IMR-90 (cell line): Measurements from ENCODE around the gene MOB1B. TPM values are rescaled to one million over a fixed set of nuclear protein-coding genes. Genes with fewer than 3 reads are reported as not detected.

Experiments
- ATAC-seq: fragments of 200-7000 bp; cut with Tn5 transposase; 2 replicates; pipeline ENCODE4 v1.9.1; 2020; ENCODE audit warnings: low read depth, mild to moderate bottlenecking, moderate library complexity
- BruUV-seq: library from RNA; stranded (reverse); fragments of 400-500 nt; replicated peaks from 2 replicates; lab custom pipeline; 2021; lab: Mats Ljungman, UMichigan
- CTCF ChIA-PET: fragments of 300-600 bp; formaldehyde crosslinking; extraction: SDS; loops from one replicate; lab custom pipeline; 2021; ENCODE audit warnings: antibody characterized with exemption; lab: Yijun Ruan, JAX
- POLR2A ChIA-PET: fragments of 300-600 bp; sonication (Branson Sonifier 250); formaldehyde crosslinking; loops from one replicate; lab custom pipeline; 2022; ENCODE audit warnings: antibody characterized with exemption; ENCODE audit not compliant: unreplicated experiment; lab: Charles Lee
- DNase-seq: peaks from one replicate; pipeline ENCODE4 v3.0.0; 2013
- H2AFZ ChIP-seq: replicated peaks from 2 replicates; pipeline ENCODE3; 2013; ENCODE audit warnings: low read length, mild to moderate bottlenecking; ENCODE audit not compliant: poor library complexity
- H2AK5ac ChIP-seq: 2 replicates; pipeline ENCODE4 v1.6.1; 2013; ENCODE audit warnings: low read depth, low read length, inconsistent platforms
- H2AK9ac ChIP-seq: replicated peaks from 2 replicates; pipeline ENCODE3; 2013; ENCODE audit warnings: mild to moderate bottlenecking, low read depth, low read length, moderate library complexity; ENCODE audit not compliant: poor library complexity
- H2BK120ac ChIP-seq: 2 replicates; pipeline ENCODE4 v1.6.1; 2013; ENCODE audit warnings: low read depth, low read length, inconsistent platforms
- H2BK15ac ChIP-seq: 3 replicates; pipeline ENCODE4 v1.6.1; 2013; ENCODE audit warnings: low read depth, low read length, inconsistent platforms
- H2BK20ac ChIP-seq: 2 replicates; pipeline ENCODE4 v1.6.1; 2013; ENCODE audit warnings: low read depth, mild to moderate bottlenecking, inconsistent platforms, low read length, moderate library complexity
- H2BK5ac ChIP-seq: 2 replicates; pipeline ENCODE4 v1.6.1; 2013; ENCODE audit warnings: mild to moderate bottlenecking, low read depth, low read length, inconsistent platforms; ENCODE audit not compliant: poor library complexity, severe bottlenecking
- H3K14ac ChIP-seq: replicated peaks from 2 replicates; pipeline ENCODE4 v1.6.1; 2013; ENCODE audit warnings: low read depth, low read length, inconsistent platforms
- H3K18ac ChIP-seq: 2 replicates; pipeline ENCODE4 v1.6.1; 2013; ENCODE audit warnings: low read depth, low read length, control low read depth
- H3K23ac ChIP-seq: 2 replicates; pipeline ENCODE4 v1.6.1; 2013; ENCODE audit warnings: low read depth, low read length, inconsistent platforms
- H3K27ac ChIP-seq: 2 replicates; pipeline ENCODE4 v1.5.1; 2013; ENCODE audit warnings: mild to moderate bottlenecking, control low read depth, low read length; ENCODE audit not compliant: insufficient read depth
- H3K27me3 ChIP-seq: 2 replicates; pipeline ENCODE4 v1.6.1; 2013; ENCODE audit warnings: low read length; ENCODE audit not compliant: control insufficient read depth, insufficient read depth
- H3K36me3 ChIP-seq: 2 replicates; pipeline ENCODE4 v1.6.1; 2013; ENCODE audit warnings: low read length, mixed read lengths; ENCODE audit not compliant: control insufficient read depth, insufficient read depth
- H3K4ac ChIP-seq: 2 replicates; pipeline ENCODE4 v1.6.1; 2013; ENCODE audit warnings: low read depth, low read length, inconsistent platforms
- H3K4me1 ChIP-seq: 2 replicates; pipeline ENCODE4 v1.6.1; 2013; ENCODE audit warnings: low read length, mixed read lengths; ENCODE audit not compliant: control insufficient read depth, insufficient read depth
- H3K4me2 ChIP-seq: 2 replicates; pipeline ENCODE4 v1.6.1; 2013; ENCODE audit warnings: low read depth, mild to moderate bottlenecking, control low read depth, low read length, moderate library complexity
- H3K4me3 ChIP-seq: 2 replicates; pipeline ENCODE4 v1.5.1; 2013; ENCODE audit warnings: low read depth, mild to moderate bottlenecking, control low read depth, low read length, moderate library complexity; ENCODE audit not compliant: insufficient read depth
- H3K56ac ChIP-seq: 2 replicates; pipeline ENCODE4 v1.6.1; 2013; ENCODE audit warnings: low read length, inconsistent platforms; ENCODE audit not compliant: insufficient read depth; ENCODE audit errors: extremely low read depth
- H3K79me1 ChIP-seq, 2 experiments: 2 replicates each; pipeline ENCODE4 v1.6.1; 2013; ENCODE audit warnings: low read length in 2 of 2, inconsistent platforms in 1 of 2, low read depth in 1 of 2
- H3K9ac ChIP-seq: 2 replicates; pipeline ENCODE4 v1.6.1; 2013; ENCODE audit warnings: low read depth, low read length, control low read depth
- H3K9me1 ChIP-seq: 2 replicates; pipeline ENCODE4 v1.6.1; 2013; ENCODE audit warnings: low read length, inconsistent platforms; ENCODE audit not compliant: insufficient read depth
- H3K9me3 ChIP-seq: 2 replicates; pipeline ENCODE4 v1.6.1; 2013; ENCODE audit warnings: low read length; ENCODE audit not compliant: control insufficient read depth, insufficient read depth
- H4K20me1 ChIP-seq: 2 replicates; pipeline ENCODE4 v1.6.1; 2013; ENCODE audit warnings: low read length, inconsistent platforms; ENCODE audit not compliant: insufficient read depth
- H4K5ac ChIP-seq: 2 replicates; pipeline ENCODE4 v1.6.1; 2013; ENCODE audit warnings: mild to moderate bottlenecking, low read depth, low read length, control low read depth
- H4K8ac ChIP-seq, 2 experiments: 2 replicates each; pipeline ENCODE4 v1.6.1; 2013; ENCODE audit warnings: low read depth in 2 of 2, low read length in 2 of 2, control low read depth in 1 of 2, inconsistent platforms in 1 of 2
- H4K91ac ChIP-seq: 2 replicates; pipeline ENCODE4 v1.6.1; 2013; ENCODE audit warnings: low read depth, low read length, inconsistent platforms; ENCODE audit not compliant: insufficient read depth
- BHLHE40 ChIP-seq: fragments of 150-350 bp; IDR thresholded peaks from 2 replicates; pipeline ENCODE4 v1.6.1; 2016; ENCODE audit warnings: mild to moderate bottlenecking, low read depth, low read length
- CEBPB ChIP-seq: IDR thresholded peaks from 2 replicates; pipeline ENCODE4 v1.6.1; 2012; ENCODE audit warnings: low read depth, low read length, improper control_type of control experiment
- CHD1 ChIP-seq: IDR thresholded peaks from 2 replicates; pipeline ENCODE4 v1.6.1; 2012; ENCODE audit warnings: low read depth, low read length, improper control_type of control experiment
- FOS ChIP-seq: fragments of 150-350 bp; IDR thresholded peaks from 2 replicates; pipeline ENCODE4 v1.6.1; 2016; ENCODE audit warnings: low read depth, low read length
- MAFK ChIP-seq: IDR thresholded peaks from 2 replicates; pipeline ENCODE4 v1.6.1; 2012; ENCODE audit warnings: low read depth, low read length, improper control_type of control experiment
- MXI1 ChIP-seq: IDR thresholded peaks from 2 replicates; pipeline ENCODE4 v1.6.1; 2012; ENCODE audit warnings: low read depth, mild to moderate bottlenecking, low read length, moderate library complexity, borderline replicate concordance
- POLR2A ChIP-seq: IDR thresholded peaks from 2 replicates; pipeline ENCODE4 v1.6.1; 2012; ENCODE audit warnings: mild to moderate bottlenecking, low read depth, low read length
- RAD21 ChIP-seq: IDR thresholded peaks from 2 replicates; pipeline ENCODE4 v1.6.1; 2012; ENCODE audit warnings: low read length, improper control_type of control experiment
- RCOR1 ChIP-seq: IDR thresholded peaks from 2 replicates; pipeline ENCODE4 v1.6.1; 2012; ENCODE audit warnings: mild to moderate bottlenecking, low read length, improper control_type of control experiment; ENCODE audit not compliant: insufficient replicate concordance
- SMC3 ChIP-seq: fragments of 150-350 bp; IDR thresholded peaks from 2 replicates; pipeline ENCODE4 v1.6.1; 2016; ENCODE audit warnings: low read depth, mild to moderate bottlenecking, antibody characterized with exemption, low read length, moderate library complexity
- WGBS, 2 experiments: methylation state at CpG; one replicate each; pipeline versions ENCODE4 v1.1.5 to v1.1.7; 2013; ENCODE audit warnings: missing lambda C conversion rate in 2 of 2; ENCODE audit not compliant: insufficient read length in 1 of 2; ENCODE audit errors: extremely low coverage in 2 of 2; 5-methylcytosine and 5-hydroxymethylcytosine counted together
- dilution Hi-C: fragments of 300-500 bp; cut with HindIII; formaldehyde crosslinking; loops from one replicate; pipeline ENCODE4 v1.14.3; 2018; ENCODE audit warnings: low sequenced_read_pairs; ENCODE audit not compliant: unreplicated experiment
- in situ Hi-C: fragments of 300-500 bp; cut with MboI; formaldehyde crosslinking; loops from 3 replicates; pipeline ENCODE4 v1.14.3; 2019; ENCODE audit warnings: low sequenced_read_pairs, inconsistent platforms, mixed read lengths
- intact Hi-C: fragments of 100-400 bp; cut with micrococcal nuclease; formaldehyde crosslinking; loops from 2 replicates; pipeline ENCODE4 v1.10.0; 2022
- polyA plus RNA-seq, 3 experiments: library from polyadenylated mRNA; depleted of rRNA; stranded (reverse); fragments of >200 nt; gene quantifications; 2 replicates each; pipeline ENCODE4 v1.2.3, GENCODE V29; 2012; ENCODE audit warnings: low replicate concordance in 1 of 3
- total RNA-seq: library from RNA; depleted of rRNA; stranded (reverse); fragments of >200 nt; gene quantifications from 2 replicates; pipeline ENCODE4 v1.2.3, GENCODE V29; 2012
- TF ChIP-seq, protein P1 (sequence below): conservative IDR thresholded peaks from 2 replicates; pipeline ENCODE4 v1.5.1; 2012; ENCODE audit warnings: mild to moderate bottlenecking, low read depth, low read length, improper control_type of control experiment
- TF ChIP-seq, protein P2 (sequence below): fragments of 150-350 bp; IDR thresholded peaks from 2 replicates; pipeline ENCODE4 v1.6.1; 2016; ENCODE audit warnings: low read depth, mild to moderate bottlenecking, low read length, moderate library complexity, borderline replicate concordance

Gene MOB1B
- total and polyA plus RNA-seq, 2 of the 4 experiments (the other 2 are of a cell fraction), result 5.7 to 6.8 TPM

DNA sequence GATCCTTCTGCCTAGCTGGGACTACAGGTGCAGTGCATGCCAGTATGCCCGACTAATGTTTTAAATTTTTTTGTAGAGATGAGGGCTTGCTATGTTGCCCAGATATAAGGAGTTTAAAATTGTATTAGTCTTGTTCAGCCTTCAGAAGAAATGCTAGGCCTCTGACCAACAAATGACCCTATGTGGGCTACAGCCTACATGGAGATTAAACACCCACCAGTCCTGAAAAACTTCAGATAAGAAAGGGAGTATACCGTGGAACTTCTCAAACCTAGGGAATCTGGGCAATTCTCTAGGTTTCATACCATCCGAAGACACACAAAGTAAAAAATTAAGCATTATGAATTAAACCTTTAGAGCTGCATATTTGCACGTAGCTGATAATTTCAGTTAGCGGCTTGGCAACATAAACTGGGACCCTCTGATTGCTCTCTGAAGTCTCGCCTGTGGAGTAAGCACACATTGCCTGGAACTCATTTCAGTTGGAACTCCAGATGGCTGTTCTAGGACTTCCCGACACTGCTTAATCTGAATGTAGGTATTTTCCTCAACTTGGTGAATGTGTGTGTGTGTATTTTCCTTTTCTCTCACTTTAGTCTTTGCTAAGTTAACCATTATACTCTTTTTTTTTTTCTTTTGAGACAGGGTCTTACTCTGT, 33.0 kb downstream of the MOB1B start:
- POLR2A ChIA-PET, result no interaction called here
- Histone ChIP-seq H4K20me1 (peaks cover 28% of the 10 kb centered on the region), H3K4ac (no peak overlapping the region), H3K4me1 (peaks cover 3% of the 10 kb centered on the region; the same call in 1 of the 2 replicates), H2BK5ac (no peak overlapping the region), H4K91ac (no peak overlapping the region), H4K8ac (peak overlapping the region in 1 of 2 experiments; percentile 52; a peak in 2 of 4 replicates), H3K9me3 (no peaks in the 10 kb centered on the region), H3K9me1 (peaks cover 10% of the 10 kb centered on the region), H2AK5ac (no peak overlapping the region; the same call in 1 of the 2 replicates), H2BK120ac (no peak overlapping the region), H3K27me3 (no peaks in the 10 kb centered on the region), H2BK15ac (no peak overlapping the region), H3K18ac (no peak overlapping the region), H3K14ac (peak overlapping the region; percentile 38; the same call in 1 of the 2 replicates), H3K79me1 (peaks cover 21 to 62% of the 10 kb centered on the region in 2 experiments), H3K27ac (no peak overlapping the region), H3K56ac (no peak overlapping the region), H2AK9ac (no peak overlapping the region), H3K9ac (no peak overlapping the region), H3K4me3 (no peak overlapping the region), H3K4me2 (no peak overlapping the region), H3K36me3 (no peaks in the 10 kb centered on the region), H4K5ac (no peak overlapping the region), H3K23ac (no peak overlapping the region), H2BK20ac (no peak overlapping the region), H2AFZ (no peak overlapping the region)
- in situ Hi-C loops (no loop called here), intact Hi-C loops (no loop called here), dilution Hi-C loops (no loop called here)
- no peak for TF ChIP-seq CHD1
- no peak for TF ChIP-seq CEBPB
- TF ChIP-seq FOS, result no peak
- no peak for TF ChIP-seq POLR2A
- no peak for TF ChIP-seq RCOR1
- no peak for TF ChIP-seq MAFK
- TF ChIP-seq, protein P1, sequence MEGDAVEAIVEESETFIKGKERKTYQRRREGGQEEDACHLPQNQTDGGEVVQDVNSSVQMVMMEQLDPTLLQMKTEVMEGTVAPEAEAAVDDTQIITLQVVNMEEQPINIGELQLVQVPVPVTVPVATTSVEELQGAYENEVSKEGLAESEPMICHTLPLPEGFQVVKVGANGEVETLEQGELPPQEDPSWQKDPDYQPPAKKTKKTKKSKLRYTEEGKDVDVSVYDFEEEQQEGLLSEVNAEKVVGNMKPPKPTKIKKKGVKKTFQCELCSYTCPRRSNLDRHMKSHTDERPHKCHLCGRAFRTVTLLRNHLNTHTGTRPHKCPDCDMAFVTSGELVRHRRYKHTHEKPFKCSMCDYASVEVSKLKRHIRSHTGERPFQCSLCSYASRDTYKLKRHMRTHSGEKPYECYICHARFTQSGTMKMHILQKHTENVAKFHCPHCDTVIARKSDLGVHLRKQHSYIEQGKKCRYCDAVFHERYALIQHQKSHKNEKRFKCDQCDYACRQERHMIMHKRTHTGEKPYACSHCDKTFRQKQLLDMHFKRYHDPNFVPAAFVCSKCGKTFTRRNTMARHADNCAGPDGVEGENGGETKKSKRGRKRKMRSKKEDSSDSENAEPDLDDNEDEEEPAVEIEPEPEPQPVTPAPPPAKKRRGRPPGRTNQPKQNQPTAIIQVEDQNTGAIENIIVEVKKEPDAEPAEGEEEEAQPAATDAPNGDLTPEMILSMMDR, result no peak
- TF ChIP-seq RAD21, result no peak
- TF ChIP-seq BHLHE40, result no peak
- TF ChIP-seq MXI1, result no peak
- TF ChIP-seq, protein P2, sequence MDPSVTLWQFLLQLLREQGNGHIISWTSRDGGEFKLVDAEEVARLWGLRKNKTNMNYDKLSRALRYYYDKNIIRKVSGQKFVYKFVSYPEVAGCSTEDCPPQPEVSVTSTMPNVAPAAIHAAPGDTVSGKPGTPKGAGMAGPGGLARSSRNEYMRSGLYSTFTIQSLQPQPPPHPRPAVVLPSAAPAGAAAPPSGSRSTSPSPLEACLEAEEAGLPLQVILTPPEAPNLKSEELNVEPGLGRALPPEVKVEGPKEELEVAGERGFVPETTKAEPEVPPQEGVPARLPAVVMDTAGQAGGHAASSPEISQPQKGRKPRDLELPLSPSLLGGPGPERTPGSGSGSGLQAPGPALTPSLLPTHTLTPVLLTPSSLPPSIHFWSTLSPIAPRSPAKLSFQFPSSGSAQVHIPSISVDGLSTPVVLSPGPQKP, result no peak
- no peak for TF ChIP-seq SMC3
- DNase-seq (no peak), ATAC-seq (no peak)
- WGBS, 2 experiments, result no CpG with 5 or more reads among the region's 7 CpGs
- no TSS peak for BruUV-seq
- CTCF ChIA-PET, result interaction anchor here (0.6 kb wide), 1 partner anchor 54 kb away, joined by 3 read pairs; no protein-coding TSS in a partner anchor
